Activated CD8-positive, alpha-beta memory T cell treated with anti-CD3 and anti-CD28 coated beads, Interleukin-2, amount 50 U/mL, for 4 hours (primary cell): ENCODE results near the gene DLL1.

Source experiments
- DNase-seq: peaks from one replicate; pipeline ENCODE4 v3.0.0-alpha.2; 2020

The DLL1 gene

DNA sequence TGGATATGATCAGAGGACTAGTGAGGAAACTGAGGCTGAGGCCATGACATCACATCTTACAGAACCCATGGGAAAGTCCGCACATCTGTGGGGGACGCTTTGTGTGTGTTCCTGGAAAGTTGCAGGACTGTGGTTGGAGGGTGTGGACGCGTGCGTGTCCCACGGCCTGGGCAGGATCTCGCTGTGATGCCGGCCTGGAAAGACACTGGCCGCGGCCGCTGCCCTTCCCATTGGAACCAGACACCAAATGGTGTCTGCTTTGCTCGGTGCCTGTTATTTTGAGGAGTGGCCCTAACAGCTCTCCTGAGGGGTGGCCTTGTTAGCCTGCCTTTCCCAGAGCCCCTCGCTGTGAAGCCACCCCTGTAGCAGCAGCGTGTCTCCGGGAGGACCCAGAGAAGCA lies 41.1 kb downstream of the DLL1 start:
- no peak for DNase-seq

GRCh38 chr6:170248861-170249600 lies 41.8 kb downstream of the DLL1 start:
- DNase-seq, result no peak

DNA sequence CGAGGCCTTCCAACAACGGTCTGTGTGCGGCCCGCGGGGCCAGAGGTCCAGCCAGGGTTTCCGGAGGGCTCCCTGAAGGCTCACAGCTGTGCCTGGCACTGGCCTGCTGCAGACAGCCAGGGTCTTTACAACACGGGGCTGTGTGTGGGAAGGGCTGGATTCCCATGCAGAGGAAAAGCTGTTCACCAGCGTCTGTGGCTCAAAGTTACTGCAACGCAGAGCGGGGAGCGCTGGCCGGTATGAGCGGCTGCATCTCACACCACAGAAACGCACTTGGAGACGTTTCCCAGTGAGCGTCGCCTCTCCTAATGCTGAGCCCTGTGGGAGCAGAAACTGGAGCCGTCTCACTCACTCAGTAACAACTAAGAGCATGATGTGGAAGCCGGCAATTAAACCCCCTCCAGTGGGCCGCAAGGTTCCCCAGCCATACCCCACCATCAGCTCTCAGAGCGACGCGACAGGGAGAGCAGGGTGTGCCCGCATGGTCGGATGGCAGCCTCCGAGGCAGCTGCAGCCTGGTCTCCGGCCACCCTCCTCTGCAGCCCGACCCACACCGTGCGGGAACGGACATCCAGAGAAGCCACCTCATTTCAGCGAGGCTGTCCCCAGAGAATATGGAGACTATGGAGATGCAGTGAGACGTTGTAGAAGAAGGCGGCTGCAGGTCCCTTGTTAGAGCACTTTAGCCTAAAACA lies 42.6 kb downstream of the DLL1 start:
- no peak for DNase-seq

DNA sequence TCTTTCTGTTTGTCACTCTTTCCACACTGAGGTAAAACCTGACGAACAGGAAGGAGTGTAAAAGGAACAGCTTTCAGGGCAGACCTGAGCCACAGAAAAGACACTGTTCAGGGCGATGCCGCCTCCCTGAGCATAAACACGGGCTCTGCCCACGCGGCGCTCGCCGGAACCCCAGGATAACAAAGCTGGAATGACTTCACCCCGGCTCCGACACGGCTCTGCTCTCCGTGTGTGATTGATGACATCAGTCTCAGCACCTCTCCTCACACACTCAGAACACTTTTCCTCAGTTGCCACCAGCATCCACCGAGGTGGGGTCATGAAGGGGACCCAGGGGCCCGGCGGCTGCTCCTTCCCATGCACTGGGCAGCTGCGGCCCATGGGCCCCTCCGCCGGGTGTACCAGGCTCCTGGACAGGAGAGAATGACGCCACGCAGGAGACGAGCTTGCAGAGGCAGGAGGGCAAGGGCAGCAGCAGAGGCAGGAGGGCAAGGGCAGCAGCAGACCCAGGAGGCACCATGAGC lies 43.6 kb downstream of the DLL1 start:
- DNase-seq, result no peak

DNA sequence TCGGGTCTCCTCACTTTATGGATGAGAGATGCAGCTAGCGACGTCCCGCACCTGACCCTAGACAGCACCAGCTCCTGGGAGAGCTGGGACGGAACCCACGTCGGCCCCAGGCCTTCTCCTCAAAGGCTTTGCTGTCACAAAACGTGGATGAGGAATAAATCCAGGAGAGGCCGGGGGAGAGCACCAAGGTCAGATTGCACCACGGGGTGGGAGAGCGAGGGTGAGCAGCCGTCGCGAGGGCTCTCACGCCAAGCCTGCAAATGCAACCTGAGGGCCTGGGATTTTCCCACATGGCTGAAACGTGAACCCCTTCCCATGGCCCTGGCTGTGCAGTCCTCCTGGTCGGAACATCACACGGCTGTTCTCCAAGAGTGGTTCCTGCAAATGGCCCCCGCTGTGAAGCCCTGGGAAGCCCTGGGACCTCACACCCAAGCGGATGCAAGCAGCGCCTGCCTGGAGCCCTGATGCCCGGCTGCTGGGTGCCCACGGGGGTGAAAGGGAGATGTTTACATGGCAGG lies 45.3 kb downstream of the DLL1 start:
- no peak for DNase-seq

- no peak for DNase-seq
Measured at GRCh38 chr6:170244721-170245474, 46.0 kb downstream of the DLL1 start.

- no peak for DNase-seq
Measured at GRCh38 chr6:170243791-170244291, 47.0 kb downstream of the DLL1 start.

DNA sequence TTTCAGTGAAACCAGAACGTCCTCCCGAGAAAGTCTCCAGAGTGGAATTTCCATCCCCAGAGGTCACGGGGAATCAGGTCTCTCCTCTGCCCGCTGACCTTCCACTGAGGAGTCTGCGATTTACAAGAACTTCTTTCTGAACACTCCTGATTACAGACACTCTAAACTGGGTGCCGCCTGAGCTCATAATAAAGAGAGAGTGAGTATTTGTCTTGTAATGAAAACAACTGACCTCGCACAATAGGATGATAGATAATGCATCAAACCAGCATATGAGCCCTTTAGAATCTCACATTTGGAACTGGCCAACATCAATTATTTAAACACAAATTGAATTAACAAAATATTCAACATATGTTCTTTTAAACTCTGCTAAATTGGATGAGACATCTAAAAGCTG lies 47.5 kb downstream of the DLL1 start:
- DNase-seq, result no peak

- DNase-seq, result no peak
Measured at GRCh38 chr6:170238741-170239565, 51.9 kb downstream of the DLL1 start.

- DNase-seq, result no peak
Measured at GRCh38 chr6:170237999-170238740, 52.7 kb downstream of the DLL1 start.

DNA sequence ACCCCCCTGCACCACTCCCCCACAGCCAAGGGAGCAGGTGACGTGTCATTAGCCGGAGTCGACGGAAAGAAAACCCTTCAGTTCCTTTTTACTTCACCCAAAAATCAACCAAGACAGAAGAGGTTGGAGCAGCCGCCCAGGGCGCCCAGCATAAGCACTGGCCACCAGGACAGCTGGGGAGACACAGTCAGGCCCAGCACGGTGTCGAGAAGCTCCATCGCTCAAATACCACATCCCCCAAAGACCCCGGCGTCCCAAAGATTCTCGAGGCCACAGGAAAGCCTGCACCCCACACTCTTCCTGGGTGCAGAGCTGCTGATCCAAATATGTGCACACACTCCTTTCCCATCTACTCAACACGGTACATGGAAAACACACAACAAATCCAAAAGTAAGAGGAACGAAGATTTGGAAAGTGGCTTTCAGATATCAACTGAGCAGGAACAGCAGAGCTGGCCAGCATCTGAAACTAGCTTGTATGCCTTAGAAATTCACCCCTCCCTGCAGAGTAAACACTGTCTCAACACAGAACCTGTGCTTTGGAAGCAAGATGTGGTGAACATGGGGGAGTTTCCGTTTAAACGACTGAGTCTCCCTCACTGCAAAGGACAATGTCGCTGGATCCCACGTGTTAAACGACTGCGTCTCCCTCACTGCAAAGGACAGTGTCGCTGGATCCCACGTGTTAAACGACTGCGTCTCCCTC lies 54.6 kb downstream of the DLL1 start:
- no peak for DNase-seq

DNA sequence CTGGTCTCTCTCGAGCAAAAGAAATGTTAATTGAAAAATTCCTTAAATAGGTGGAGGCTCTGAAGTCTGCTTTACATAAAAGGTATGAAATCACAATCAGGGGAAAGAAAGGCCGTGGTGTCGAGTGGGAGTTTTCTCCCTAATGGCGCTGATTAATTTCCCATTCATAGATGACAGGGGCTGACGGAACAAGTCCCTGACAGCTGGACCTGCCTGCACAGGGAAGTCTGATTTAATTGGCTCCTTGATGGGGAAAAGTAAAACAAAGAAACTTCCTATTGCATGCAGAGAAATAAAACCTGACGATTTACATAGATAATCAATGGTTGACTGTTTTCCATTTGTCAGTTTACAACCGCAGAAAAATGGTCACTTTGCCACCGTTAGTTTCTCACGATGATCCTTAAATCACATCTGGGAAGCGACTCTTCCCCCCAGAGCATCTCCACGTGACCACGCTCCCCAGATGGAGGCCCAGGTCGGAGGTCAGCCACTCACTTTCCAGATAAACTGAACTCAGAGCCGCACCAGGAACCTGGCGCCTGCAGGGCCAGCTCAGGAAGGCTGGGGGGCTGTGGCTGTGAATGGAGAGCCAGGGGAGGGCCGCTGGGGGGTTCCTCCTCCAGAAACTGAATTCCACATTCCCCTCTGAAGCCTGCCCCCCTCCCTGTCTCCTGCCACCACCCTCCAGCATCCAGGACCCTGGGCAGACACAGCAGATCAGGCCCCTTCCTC lies 55.3 kb downstream of the DLL1 start:
- DNase-seq, result no peak

DNA sequence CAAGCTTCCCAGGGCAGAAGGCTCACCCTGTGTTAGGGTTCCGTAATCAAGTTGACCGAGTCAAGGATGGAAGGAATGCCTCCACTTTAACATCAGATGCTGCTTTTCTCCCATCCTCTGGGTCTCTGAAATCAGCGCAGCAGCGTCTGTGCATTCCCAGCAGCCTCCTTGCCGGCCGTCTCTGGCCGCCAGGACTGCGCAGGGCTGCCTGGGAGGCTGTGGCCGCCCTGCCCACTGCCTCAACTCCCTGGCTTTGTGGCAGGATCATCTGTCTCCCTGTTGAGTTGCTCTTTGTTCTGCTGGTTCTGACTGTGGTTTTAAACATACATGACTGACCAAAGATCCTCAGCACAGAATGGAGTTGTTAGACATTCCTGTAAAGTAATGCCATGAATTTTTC lies 56.5 kb downstream of the DLL1 start:
- DNase-seq, result no peak

- no peak for DNase-seq
Measured at GRCh38 chr6:170233286-170234205, 57.3 kb downstream of the DLL1 start.
